ENCODE results near the gene PRDM16.

DNA sequence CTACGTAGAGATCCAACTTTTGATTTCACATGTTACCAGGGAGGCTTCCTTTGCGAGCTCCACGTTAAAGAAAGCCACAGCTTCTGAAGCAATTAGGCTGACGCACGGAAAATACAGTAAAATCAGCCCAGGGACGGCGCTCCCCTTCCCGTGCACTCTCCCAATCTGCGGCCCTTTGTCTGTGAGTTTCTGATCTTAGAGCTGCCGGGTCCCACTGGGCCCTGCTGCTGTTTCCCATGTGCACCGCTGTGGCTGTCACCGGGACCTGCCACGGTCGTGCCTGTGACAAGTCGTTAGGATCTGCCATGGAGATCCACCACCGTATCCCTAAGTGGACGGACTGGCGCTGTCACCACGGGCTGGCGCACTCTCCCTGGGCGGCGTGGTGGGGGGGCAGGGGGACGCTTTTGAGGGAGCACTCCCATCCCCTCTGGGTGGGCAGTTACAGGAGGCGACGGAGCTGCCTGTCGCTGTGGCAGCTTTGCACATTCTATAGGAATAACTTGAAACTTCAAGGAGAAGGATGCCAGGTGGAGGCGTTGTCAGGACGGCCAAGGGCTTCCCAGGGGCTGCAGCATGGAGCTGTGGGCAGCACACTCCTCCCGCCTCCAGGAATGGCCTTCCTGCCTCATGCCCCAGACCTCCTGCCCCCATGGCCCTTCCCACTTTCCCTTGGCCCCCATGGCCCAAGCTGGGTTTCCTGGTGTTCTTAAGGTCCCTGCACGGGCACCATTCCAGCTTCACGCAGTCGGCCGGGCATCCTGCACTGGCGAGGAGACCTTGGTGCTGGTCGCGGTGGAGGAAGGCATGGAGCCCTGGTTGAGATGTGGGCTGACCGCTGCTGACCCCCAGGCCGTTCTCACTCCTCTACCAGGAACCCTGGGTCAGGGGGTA lies 85.1 kb downstream of the PRDM16 start:
- TF ChIP-seq, protein P1, sequence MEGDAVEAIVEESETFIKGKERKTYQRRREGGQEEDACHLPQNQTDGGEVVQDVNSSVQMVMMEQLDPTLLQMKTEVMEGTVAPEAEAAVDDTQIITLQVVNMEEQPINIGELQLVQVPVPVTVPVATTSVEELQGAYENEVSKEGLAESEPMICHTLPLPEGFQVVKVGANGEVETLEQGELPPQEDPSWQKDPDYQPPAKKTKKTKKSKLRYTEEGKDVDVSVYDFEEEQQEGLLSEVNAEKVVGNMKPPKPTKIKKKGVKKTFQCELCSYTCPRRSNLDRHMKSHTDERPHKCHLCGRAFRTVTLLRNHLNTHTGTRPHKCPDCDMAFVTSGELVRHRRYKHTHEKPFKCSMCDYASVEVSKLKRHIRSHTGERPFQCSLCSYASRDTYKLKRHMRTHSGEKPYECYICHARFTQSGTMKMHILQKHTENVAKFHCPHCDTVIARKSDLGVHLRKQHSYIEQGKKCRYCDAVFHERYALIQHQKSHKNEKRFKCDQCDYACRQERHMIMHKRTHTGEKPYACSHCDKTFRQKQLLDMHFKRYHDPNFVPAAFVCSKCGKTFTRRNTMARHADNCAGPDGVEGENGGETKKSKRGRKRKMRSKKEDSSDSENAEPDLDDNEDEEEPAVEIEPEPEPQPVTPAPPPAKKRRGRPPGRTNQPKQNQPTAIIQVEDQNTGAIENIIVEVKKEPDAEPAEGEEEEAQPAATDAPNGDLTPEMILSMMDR (IDR thresholded peaks at IDR 0.05): no peak
- TF ChIP-seq POLR2A (IDR thresholded peaks at IDR 0.05): no peak
